Endothelial cell (in vitro differentiated cells): ENCODE measurements around the gene TBC1D5. TPM values are rescaled to one million over a fixed set of nuclear protein-coding genes. Genes with fewer than 3 reads are reported as not detected.
A peak's percentile ranks its signal among the peaks of the same experiment; 100 is the strongest.

Experiments
- DNase-seq: peaks from one replicate; pipeline ENCODE4 v3.0.0; 2021; ENCODE audit warnings: low spot score
- H3K27ac Mint-ChIP-seq: one replicate; pipeline ENCODE4 v1.8.0; 2021; ENCODE audit warnings: mixed read lengths, inconsistent platforms; ENCODE audit not compliant: unreplicated experiment
- H3K27me3 Mint-ChIP-seq: one replicate; pipeline ENCODE4 v1.8.0; 2021; ENCODE audit warnings: mild to moderate bottlenecking, moderate library complexity, mixed read lengths, inconsistent platforms; ENCODE audit not compliant: unreplicated experiment
- H3K36me3 Mint-ChIP-seq: one replicate; pipeline ENCODE4 v1.8.0; 2021; ENCODE audit warnings: mild to moderate bottlenecking, low read depth, mixed read lengths, inconsistent platforms; ENCODE audit not compliant: unreplicated experiment
- H3K4me1 Mint-ChIP-seq: one replicate; pipeline ENCODE4 v1.8.0; 2021; ENCODE audit warnings: mild to moderate bottlenecking, mixed read lengths, inconsistent platforms; ENCODE audit not compliant: unreplicated experiment
- H3K4me3 Mint-ChIP-seq: one replicate; pipeline ENCODE4 v1.8.0; 2021; ENCODE audit warnings: mild to moderate bottlenecking, mixed read lengths, inconsistent platforms; ENCODE audit not compliant: unreplicated experiment
- H3K9me3 Mint-ChIP-seq: one replicate; pipeline ENCODE4 v1.8.0; 2021; ENCODE audit warnings: mixed read lengths, inconsistent platforms; ENCODE audit not compliant: unreplicated experiment
- total RNA-seq: library from RNA; stranded (reverse); fragmentation: NEBNext Ultra II Directional; extraction: Animal tissue kit (Norgen Biotek cat#: 25700); gene quantifications from one replicate; pipeline ENCODE4 v1.2.1, GENCODE V29; 2021; ENCODE audit not compliant: unreplicated experiment
- TF ChIP-seq, protein P1 (sequence below): fragments of 200-600 bp; sonication (generic); IDR thresholded peaks from one replicate; pipeline ENCODE4 v1.5.0; 2021; ENCODE audit warnings: antibody characterized with exemption; ENCODE audit not compliant: unreplicated experiment

Gene TBC1D5
- total RNA-seq, 1 donor from 2014 or later = 48.2 TPM

DNA sequence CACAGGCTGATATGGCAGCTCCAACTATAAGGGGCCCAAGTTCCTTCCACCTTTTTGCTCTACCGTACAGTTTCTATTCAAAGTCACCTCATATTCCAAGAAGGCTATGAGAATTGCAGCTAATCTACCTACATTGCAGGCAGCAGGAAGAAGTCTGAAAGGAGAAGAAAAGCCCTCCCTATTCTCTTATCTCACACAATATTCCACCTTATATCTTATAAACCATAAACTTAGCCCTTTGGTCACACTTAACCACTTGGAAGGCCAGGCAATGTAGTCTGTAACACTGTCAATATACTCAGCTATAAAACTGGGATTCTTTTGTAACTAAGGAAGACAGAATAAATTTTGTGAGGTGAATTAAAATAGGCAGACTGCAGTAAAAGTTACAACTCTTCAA, 54.9 kb downstream of the TBC1D5 start:
- Mint-ChIP-seq H3K27ac (no peak overlapping the region), H3K27me3 (no peaks in the 10 kb centered on the region), H3K9me3 (no peaks in the 10 kb centered on the region), H3K4me1 (no peaks in the 10 kb centered on the region), H3K36me3 (no peaks in the 10 kb centered on the region), H3K4me3 (no peak overlapping the region)
- TF ChIP-seq, protein P1, sequence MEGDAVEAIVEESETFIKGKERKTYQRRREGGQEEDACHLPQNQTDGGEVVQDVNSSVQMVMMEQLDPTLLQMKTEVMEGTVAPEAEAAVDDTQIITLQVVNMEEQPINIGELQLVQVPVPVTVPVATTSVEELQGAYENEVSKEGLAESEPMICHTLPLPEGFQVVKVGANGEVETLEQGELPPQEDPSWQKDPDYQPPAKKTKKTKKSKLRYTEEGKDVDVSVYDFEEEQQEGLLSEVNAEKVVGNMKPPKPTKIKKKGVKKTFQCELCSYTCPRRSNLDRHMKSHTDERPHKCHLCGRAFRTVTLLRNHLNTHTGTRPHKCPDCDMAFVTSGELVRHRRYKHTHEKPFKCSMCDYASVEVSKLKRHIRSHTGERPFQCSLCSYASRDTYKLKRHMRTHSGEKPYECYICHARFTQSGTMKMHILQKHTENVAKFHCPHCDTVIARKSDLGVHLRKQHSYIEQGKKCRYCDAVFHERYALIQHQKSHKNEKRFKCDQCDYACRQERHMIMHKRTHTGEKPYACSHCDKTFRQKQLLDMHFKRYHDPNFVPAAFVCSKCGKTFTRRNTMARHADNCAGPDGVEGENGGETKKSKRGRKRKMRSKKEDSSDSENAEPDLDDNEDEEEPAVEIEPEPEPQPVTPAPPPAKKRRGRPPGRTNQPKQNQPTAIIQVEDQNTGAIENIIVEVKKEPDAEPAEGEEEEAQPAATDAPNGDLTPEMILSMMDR = no peak
- DNase-seq = no peak

DNA sequence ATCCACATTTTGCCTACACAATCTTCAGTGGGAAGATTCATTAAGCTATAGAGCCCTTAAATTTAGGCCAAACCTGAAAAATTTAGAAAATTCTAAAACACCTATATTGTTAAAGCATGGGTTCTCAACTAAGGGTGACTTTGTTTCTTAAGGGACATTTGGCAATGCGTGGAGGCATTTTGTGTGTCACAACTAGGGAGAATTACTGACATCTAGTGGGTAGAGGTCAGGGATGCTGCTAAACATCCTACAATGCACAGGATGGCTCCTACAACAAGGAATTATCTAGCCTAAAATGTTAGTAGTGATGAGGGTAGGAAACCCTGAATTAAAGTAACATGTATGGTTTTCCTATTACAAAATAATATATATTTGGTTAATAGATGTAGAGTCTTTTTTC, 55.8 kb downstream of the TBC1D5 start:
- Mint-ChIP-seq H3K27me3 (no peaks in the 10 kb centered on the region), H3K4me1 (no peaks in the 10 kb centered on the region), H3K27ac (no peak overlapping the region), H3K4me3 (no peak overlapping the region), H3K36me3 (no peaks in the 10 kb centered on the region), H3K9me3 (no peaks in the 10 kb centered on the region)
- DNase-seq = peak; percentile 8
- TF ChIP-seq, protein P1 = no peak

DNA sequence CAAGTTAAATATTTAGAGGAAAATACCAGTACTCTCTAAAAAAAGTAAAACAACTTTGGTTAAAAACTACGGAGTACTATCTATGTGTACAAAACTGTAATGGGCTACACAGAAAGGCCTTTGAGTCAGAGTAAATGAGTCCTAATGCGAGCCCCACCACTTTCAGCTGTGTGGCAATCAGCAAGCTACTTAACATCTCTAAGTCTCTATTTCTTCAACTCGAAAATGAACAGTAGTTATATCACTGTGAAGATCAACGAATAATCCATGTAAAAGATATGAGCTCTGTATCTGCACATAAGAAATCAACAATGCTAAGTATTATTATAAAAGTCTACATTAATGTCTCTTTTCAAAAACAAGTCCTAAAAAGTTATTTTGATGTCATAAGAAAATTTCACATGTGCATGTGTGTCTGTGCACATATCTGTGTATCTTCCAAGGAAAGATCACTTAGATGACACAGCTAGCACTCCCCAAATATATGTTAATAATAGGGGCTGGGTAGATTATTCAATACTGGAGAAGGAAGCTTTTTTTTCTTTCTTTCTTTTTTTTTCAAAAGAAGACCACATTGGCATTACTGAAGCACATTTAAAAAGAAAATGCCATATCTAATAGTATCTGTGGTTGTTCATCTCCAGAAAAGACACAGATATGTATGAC, 58.8 kb downstream of the TBC1D5 start:
- no peak overlapping the region for H3K27ac Mint-ChIP-seq
- no peaks in the 10 kb centered on the region for H3K9me3 Mint-ChIP-seq
- H3K4me1 Mint-ChIP-seq = no peaks in the 10 kb centered on the region
- H3K4me3 Mint-ChIP-seq = no peak overlapping the region
- H3K27me3 Mint-ChIP-seq = no peaks in the 10 kb centered on the region
- no peak for DNase-seq
- no peaks in the 10 kb centered on the region for H3K36me3 Mint-ChIP-seq
- TF ChIP-seq, protein P1 = no peak

DNA sequence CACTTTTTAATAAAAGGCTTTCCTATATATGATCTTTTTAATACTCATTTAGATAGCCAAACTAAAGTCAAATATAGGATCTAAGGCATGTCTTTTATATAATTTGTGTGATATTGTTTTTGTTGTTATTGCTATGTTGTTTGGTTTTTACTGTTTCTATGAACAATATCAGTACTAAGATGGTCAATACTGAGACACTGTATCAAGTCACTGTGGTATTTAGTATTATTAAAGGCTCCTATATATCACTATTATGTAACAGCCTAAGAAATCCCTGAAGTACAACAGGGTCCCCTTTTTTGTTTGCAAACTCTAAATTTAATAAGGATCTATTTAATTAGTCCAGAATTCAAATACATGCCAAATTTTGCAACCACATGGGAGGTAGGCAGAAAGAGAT, 61.9 kb downstream of the TBC1D5 start:
- H3K36me3 Mint-ChIP-seq = no peaks in the 10 kb centered on the region
- DNase-seq = no peak
- no peaks in the 10 kb centered on the region for H3K4me1 Mint-ChIP-seq
- no peaks in the 10 kb centered on the region for H3K9me3 Mint-ChIP-seq
- TF ChIP-seq, protein P1 = no peak
- H3K27me3 Mint-ChIP-seq = no peaks in the 10 kb centered on the region
- no peak overlapping the region for H3K4me3 Mint-ChIP-seq
- no peak overlapping the region for H3K27ac Mint-ChIP-seq

DNA sequence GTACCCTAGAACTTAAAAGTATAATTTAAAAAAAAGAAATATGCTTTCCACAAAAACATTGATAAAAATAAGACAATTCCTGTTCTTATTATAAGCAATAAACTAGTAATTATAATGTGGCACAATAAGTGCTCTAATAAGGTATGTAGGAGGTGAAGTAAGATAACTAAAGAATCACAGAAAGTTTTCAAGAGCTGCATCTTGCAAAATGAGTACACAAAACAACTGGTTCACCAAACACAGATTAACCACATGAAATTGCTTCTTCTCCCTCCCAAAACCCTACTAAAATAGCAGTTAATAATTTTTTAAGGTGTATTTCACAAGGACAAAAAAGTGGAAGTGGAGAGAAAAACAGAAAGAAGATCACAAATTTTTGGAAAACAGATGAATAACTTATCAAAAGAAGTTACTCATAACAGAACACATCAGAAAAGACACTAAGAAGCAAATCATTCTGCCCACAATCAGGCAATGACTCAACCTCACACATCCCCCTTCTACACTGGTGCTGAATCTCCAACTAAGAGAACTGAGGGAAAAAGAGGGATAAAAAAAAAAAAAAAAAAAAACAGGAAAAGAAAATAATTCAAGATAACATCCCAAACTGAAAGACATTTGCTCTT, 64.2 kb downstream of the TBC1D5 start:
- TF ChIP-seq, protein P1 = no peak
- H3K4me3 Mint-ChIP-seq = no peak overlapping the region
- no peaks in the 10 kb centered on the region for H3K9me3 Mint-ChIP-seq
- H3K36me3 Mint-ChIP-seq = no peaks in the 10 kb centered on the region
- H3K27ac Mint-ChIP-seq = no peak overlapping the region
- no peak for DNase-seq
- H3K27me3 Mint-ChIP-seq = no peaks in the 10 kb centered on the region
- no peaks in the 10 kb centered on the region for H3K4me1 Mint-ChIP-seq
